ENCODE results near the gene CNTNAP2.

Gene CNTNAP2

GRCh38 chr7:146378196-146378595 lies 261.6 kb downstream of the CNTNAP2 start:
- no peaks in the 10 kb centered on the region for H3K9me3 ChIP-seq (ENCODE audit: insufficient read depth, low read length)
- no peak for TF ChIP-seq CTCF (IDR thresholded peaks at IDR 0.05; ENCODE audit: insufficient read depth, low read length, poor library complexity, severe bottlenecking)

GRCh38 chr7:146387140-146387539 lies 270.5 kb downstream of the CNTNAP2 start:
- no peaks in the 10 kb centered on the region for H4K20me1 ChIP-seq (ENCODE audit: low read depth, low read length)
- H3K9me2 ChIP-seq (replicated peaks; ENCODE audit: insufficient read depth, low read length): no peaks in the 10 kb centered on the region
- no peaks in the 10 kb centered on the region for H3K27me3 ChIP-seq (ENCODE audit: low read length)
- no peak overlapping the region for H3K9ac ChIP-seq (ENCODE audit: low read length)
- no peak for TF ChIP-seq EZH2phosphoT487 (conservative IDR thresholded peaks at IDR 0.05; ENCODE audit: low read length)
- no peak for TF ChIP-seq CTCF (IDR thresholded peaks at IDR 0.05; ENCODE audit: insufficient read depth, low read length, poor library complexity, severe bottlenecking)
- no peak overlapping the region for H2AFZ ChIP-seq (ENCODE audit: low read depth, low read length, severe bottlenecking)
- H3K9me3 ChIP-seq (ENCODE audit: insufficient read depth, low read length): no peaks in the 10 kb centered on the region
- H3K27ac ChIP-seq (ENCODE audit: low read depth, low read length): no peak overlapping the region
- no peak overlapping the region for H3K4me2 ChIP-seq (ENCODE audit: low read depth, low read length, poor library complexity, severe bottlenecking)
- H3F3A ChIP-seq (ENCODE audit: insufficient read depth): no peaks in the 10 kb centered on the region
- no peak overlapping the region for H3K4me3 ChIP-seq (ENCODE audit: insufficient read depth, low read length, poor library complexity, severe bottlenecking)
- no peaks in the 10 kb centered on the region for H3K79me2 ChIP-seq (ENCODE audit: insufficient read depth, low read length)
- no peaks in the 10 kb centered on the region for H3K36me3 ChIP-seq (ENCODE audit: low read length)

More at GRCh38 chr7:146378196-146378595, 261.6 kb downstream of the CNTNAP2 start:
- no peaks in the 10 kb centered on the region for H4K20me1 ChIP-seq (ENCODE audit: low read depth, low read length)
- no peak overlapping the region for H3K4me2 ChIP-seq (ENCODE audit: low read depth, low read length, poor library complexity, severe bottlenecking)
- H3K9ac ChIP-seq (ENCODE audit: low read length): no peak overlapping the region
- no peaks in the 10 kb centered on the region for H3F3A ChIP-seq (ENCODE audit: insufficient read depth)
- no peaks in the 10 kb centered on the region for H3K9me2 ChIP-seq (replicated peaks; ENCODE audit: insufficient read depth, low read length)
- no peak overlapping the region for H2AFZ ChIP-seq (ENCODE audit: low read depth, low read length, severe bottlenecking)
- H3K27me3 ChIP-seq (ENCODE audit: low read length): no peaks in the 10 kb centered on the region
- no peaks in the 10 kb centered on the region for H3K79me2 ChIP-seq (ENCODE audit: insufficient read depth, low read length)
- no peak overlapping the region for H3K4me3 ChIP-seq (ENCODE audit: insufficient read depth, low read length, poor library complexity, severe bottlenecking)
- H3K36me3 ChIP-seq (ENCODE audit: low read length): no peaks in the 10 kb centered on the region
- H3K27ac ChIP-seq (ENCODE audit: low read depth, low read length): no peak overlapping the region

GRCh38 chr7:146388928-146389327 lies 272.3 kb downstream of the CNTNAP2 start:
- H3K9me3 ChIP-seq (ENCODE audit: insufficient read depth, low read length): no peaks in the 10 kb centered on the region
- H3K4me2 ChIP-seq (ENCODE audit: low read depth, low read length, poor library complexity, severe bottlenecking): no peak overlapping the region
- no peaks in the 10 kb centered on the region for H3F3A ChIP-seq (ENCODE audit: insufficient read depth)
- no peak overlapping the region for H3K27ac ChIP-seq (ENCODE audit: low read depth, low read length)
- TF ChIP-seq EZH2phosphoT487 (conservative IDR thresholded peaks at IDR 0.05; ENCODE audit: low read length): no peak
- no peak for TF ChIP-seq CTCF (IDR thresholded peaks at IDR 0.05; ENCODE audit: insufficient read depth, low read length, poor library complexity, severe bottlenecking)
- H3K9ac ChIP-seq (ENCODE audit: low read length): no peak overlapping the region
- H4K20me1 ChIP-seq (ENCODE audit: low read depth, low read length): no peaks in the 10 kb centered on the region
- no peak overlapping the region for H3K4me3 ChIP-seq (ENCODE audit: insufficient read depth, low read length, poor library complexity, severe bottlenecking)
- no peaks in the 10 kb centered on the region for H3K79me2 ChIP-seq (ENCODE audit: insufficient read depth, low read length)
- H2AFZ ChIP-seq (ENCODE audit: low read depth, low read length, severe bottlenecking): no peak overlapping the region
- H3K9me2 ChIP-seq (replicated peaks; ENCODE audit: insufficient read depth, low read length): no peaks in the 10 kb centered on the region
- no peaks in the 10 kb centered on the region for H3K36me3 ChIP-seq (ENCODE audit: low read length)
- H3K27me3 ChIP-seq (ENCODE audit: low read length): no peaks in the 10 kb centered on the region
